Suppressor macrophage treated with lipopolysaccharide for 4 hours (primary cell): ENCODE measurements around the gene ASCL5.
A peak's percentile ranks its signal among the peaks of the same experiment; 100 is the strongest.

ENCODE experiments used
- DNase-seq: peaks from one replicate; pipeline ENCODE4 v3.0.0-alpha.2; 2020

Gene ASCL5

GRCh38 chr1:201110138-201110537 is 16.8 kb downstream of the ASCL5 start:
- no peak for DNase-seq

GRCh38 chr1:201109651-201110050 is 17.3 kb downstream of the ASCL5 start:
- DNase-seq = no peak

DNA sequence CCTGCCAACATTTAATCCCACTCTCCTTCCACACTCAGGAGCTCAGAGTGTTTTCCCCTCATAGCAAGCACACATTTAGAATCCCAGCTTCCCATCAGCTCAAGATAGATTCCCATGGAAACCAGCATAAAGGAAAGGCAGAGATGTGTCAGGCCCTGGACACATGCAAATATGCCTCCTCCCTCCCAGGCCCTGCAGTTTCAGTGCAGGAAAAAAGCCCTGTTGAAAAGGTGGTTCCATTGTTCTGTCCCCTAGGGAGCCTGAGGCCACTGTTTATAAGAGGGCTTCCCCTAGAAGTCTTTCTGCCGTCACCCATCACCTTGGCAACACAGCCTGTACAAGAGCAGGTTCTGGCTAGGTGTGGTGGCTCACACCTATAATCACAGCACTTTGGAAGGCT is 18.4 kb downstream of the ASCL5 start:
- DNase-seq = no peak

DNA sequence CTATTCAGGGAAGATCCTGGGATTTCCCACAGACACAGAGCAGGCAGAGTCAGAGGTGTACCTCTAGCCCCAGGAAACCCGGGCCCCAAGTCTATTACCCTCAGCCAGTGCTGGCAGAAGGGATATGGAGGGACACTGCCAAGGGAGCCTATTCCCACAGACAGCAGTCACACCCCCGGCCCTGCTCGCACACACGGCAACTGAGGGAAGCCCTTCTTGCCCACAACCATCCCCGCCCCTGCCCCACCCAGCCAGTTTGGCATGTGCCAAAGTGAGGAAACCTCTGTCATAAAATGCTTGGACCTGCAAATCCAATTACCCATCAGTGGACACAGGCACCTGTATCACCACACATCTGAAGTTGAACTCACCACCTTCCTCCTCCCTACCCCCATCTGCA is 21.3 kb downstream of the ASCL5 start:
- no peak for DNase-seq

DNA sequence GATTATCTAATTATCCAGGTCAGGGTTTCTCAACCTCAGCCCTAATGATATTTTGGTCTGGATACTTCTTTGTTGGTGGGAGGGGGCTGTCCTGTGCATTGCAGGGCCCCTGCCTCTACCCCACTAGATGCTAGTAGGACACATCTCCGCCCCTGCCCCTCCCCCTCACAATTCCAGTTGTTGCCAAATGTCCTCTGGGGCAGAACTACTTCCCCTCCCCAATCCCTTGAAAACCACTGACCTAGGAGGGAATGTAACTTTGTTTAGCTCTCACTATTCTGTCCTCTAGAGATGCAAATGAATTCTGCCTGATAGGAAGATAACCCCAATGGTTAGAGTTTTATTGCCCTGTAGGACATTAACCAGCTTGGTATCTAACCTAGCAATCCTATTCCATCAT is 22.8 kb downstream of the ASCL5 start:
- no peak for DNase-seq

DNA sequence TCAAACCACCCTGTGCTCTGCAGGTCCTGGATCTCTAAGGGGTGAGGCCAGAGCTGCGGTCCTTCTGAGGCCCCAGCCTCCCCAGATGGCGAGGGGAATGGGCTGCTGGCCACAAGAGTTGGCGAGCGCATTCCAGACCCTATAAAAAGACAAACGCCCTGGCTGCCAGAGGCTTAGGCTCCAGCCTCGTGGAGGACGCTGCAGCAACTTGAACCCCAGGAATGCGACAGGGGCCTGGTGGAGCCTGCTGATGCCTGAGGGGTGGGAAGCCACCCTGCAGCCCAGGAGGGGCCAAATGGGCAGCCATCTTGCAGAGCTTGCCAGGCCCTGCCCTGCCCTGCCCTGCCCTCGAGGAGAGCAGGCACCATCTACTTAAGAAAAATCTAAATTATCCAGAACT is 23.3 kb downstream of the ASCL5 start:
- no peak for DNase-seq

- no peak for DNase-seq
Measured at GRCh38 chr1:201100169-201100930, 26.6 kb downstream of the ASCL5 start.

DNA sequence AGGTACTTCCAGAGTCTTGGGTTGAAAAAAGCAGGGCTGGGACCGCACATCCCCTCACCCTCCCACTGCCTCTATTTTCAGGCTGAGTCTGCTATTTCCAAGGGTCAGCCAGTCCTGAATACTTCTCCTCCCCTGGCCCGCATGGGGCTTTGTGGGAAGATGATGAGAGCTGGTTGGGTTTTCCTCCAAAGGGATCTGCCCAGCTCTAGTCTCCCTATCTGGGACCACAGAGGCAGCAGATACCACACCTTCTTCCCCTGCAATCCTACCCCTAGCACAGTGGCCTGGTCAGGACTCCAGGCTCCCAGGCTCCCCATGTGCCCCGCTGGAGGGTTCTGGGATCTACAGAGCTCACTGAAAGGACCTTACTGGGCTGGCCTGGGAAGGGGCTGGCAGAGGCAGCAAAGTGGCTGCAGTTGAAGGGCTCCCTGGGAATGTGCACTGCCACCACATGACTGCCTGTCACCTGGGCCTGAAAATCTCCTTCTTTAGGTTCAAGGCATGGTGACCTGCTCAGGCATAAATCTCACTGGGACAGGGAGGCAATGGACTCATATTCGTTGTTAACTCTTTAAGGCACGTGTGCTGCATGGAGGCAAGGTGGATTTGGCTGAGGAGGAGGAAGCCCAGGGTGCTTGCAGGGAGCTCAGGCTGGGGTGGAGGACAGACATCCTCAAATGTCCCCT is 27.8 kb downstream of the ASCL5 start:
- DNase-seq = no peak

GRCh38 chr1:201096977-201097856 is 29.8 kb downstream of the ASCL5 start:
- no peak for DNase-seq

DNA sequence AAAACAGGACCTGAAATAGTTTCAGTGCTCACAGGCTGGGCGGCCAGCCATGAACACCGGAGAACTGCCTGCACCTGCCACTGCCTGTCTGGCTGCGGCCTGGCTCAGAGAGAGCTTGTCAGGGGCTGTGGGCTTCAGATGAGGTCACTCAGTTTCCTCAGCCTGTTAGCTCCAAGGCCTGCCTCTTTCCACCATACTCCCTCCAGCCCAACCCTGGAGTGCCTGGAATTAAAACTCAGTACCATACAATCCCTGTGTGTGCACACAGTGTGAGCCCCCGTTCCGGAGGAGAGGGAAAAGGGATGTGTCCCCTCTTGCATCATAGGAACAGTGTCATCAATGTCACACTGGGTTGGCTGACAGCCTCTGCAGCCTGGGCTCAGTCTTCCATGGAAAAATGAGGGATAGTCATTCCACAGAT is 30.9 kb downstream of the ASCL5 start:
- DNase-seq = peak; percentile 9

- no peak for DNase-seq
Measured at GRCh38 chr1:201095581-201095980, 31.4 kb downstream of the ASCL5 start.

GRCh38 chr1:201094832-201095231 is 32.2 kb downstream of the ASCL5 start:
- DNase-seq = no peak

DNA sequence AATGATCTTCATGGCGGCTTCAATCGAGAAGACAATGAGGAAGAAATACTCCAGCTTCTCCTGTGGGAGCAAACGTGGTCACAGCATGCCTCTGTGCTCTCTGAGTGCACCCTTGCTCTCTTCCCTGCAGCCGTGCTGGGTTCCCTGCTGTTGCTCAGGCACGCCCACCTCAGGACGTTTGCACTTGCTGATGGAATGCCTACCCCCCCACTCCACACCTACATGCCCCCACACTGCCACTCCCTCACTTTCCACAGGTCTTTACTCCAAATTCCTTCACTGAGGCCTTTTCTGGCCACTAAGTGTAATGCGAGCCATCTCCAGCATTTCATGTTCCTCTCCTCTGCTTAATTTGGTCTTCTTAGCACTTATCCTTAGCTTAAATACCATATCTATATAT is 33.0 kb downstream of the ASCL5 start:
- DNase-seq = no peak

DNA sequence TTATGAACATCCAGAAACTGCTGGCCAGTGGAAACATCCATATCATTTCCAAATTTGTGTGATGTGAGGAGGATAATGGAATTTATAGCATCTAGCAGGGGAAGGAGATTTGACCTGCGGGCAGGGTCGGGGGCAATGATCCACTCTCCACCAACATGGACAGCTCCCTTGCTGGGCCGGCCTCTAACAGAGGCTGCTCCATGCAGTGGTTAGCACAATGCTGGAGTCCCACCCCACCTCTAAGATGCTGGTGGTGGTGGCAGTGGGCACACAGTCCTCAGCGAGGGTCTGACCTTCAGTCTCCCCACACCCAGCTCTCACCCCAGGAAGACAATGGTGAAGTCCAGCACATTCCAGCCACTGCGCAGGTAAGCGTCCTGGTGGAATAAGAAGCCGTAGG is 33.4 kb downstream of the ASCL5 start:
- DNase-seq = no peak

DNA sequence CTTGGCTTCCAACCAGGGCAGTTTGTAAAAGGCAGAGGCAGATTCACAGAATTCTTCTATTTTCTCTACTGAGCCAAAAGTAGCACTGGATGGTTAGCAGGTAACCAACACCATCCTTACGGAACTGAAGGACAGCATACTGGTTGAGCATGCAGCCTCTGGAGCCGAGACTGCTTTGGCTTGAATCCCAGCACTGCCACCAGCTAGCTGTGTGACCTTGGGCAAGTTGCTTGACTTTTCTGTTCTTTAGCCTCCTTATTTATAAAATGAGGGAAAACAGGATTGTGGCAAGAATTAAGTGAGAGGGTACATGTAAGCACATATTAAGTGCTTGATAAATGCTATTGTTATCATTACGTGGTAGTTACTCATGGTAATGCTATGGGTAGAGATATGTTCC is 34.2 kb downstream of the ASCL5 start:
- DNase-seq = no peak

DNA sequence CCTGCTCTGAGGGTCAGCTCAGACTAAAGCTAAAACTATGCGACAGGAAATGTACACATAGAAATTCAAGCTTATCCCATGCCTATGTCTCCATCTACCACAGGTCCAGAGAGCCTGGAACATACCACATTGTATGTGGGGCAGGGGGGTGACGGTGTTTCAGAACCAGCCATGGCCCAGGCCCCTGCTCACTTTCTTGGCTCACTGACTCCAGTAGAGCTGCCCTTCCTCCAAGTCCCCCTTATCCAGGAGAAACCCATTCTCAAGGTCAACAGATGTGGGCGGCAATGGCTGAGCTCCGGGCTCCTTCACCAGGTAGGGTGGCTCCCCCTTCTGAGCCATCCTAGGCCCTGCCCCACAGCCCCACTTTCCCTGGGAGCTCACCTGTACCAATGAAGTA is 35.7 kb downstream of the ASCL5 start:
- DNase-seq = no peak

DNA sequence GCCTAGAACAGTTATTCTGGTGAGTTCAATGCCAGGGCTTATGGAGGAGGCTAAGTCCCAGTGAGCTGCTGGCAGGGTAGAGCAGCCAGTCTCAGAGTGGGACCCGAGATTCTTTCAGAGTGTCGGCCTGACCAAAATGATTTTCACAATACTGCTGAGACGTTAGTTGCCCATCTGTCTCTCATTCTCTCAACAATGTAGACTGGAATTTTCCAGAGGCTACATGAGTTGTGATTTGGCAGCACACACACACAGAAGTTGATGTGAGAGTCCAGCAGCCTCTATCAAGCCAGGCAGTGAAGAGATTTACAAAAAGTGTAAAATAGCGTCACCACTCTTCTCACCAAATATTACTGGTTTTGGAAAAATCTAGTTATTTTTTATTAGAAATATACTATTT is 36.4 kb downstream of the ASCL5 start:
- DNase-seq = no peak

DNA sequence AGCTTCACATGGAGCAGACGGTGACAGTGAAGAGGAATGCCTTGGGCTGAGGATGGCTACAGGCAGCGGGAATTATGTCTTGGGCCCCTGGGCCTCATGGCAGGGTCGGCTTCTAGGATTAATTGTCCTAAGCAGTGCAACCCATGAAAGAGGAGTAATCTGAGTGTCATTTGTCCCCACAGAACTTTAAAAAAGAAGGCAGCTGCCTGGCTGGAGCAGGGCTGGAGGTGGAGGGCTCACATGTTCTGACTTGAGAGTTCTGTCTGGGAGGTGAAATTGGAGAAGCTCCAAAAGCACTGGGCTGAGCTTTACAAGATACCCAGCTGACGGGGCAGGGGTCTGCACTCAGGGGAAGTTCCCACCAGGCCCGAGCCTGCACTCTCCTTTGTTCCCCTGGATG is 37.4 kb downstream of the ASCL5 start:
- DNase-seq = no peak

DNA sequence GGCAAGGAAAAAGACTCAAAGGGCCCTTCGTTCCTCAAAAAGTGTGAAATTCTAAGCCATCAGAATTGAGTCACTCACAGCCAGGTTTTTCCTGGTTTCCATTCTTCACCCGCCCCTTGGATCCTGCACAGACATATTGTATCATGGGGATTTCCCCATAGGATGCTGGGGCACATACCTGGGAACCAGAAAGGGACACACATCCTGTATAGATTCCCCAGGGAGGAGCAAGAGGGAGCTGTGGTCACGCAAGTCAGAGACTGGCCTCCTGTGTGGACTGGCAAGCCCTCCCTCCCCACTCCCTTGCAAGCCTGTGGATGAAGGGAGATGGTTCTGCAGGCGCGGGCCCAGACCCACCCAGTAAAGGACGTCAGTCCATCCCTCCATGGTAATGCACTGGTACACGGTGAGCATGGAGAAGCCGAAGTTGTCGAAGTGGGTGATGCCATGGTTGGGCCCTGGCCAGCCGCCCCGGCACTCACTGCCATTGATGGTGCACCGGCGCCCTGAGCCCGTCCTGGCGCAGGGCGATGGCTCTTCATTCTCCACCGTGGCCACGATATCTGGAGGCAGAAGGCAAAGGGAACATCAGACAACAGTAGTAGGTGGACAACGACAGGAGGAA is 38.0 kb downstream of the ASCL5 start:
- DNase-seq = no peak

GRCh38 chr1:201088395-201088794 is 38.6 kb downstream of the ASCL5 start:
- no peak for DNase-seq

- DNase-seq = peak; percentile 68
Measured at GRCh38 chr1:201085902-201086735, 40.9 kb downstream of the ASCL5 start.

DNA sequence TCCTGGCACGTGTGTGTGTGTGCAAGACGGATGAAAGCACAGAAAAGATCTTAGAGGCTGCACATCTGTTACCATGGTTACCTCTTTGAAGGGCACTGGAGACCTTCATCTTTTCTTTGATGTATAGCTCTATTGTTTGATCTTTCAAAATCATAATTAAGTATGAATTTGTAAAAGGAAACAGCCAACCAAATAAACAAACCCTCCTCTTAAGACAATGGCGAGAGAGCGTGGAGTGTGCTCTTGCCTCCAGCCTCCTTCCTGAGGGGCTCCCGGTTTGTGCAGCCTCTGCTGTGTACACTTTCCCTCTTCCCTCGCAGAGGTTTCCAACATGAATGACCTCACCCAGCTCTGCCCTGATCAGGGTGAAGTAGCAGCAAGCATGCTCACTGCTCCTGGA is 42.7 kb downstream of the ASCL5 start:
- no peak for DNase-seq
